Thoracic aorta (tissue), 2 donors: ENCODE measurements around the gene TBC1D10B. TPM values are rescaled to one million over a fixed set of nuclear protein-coding genes. Genes with fewer than 3 reads are reported as not detected.

Experiments
- ATAC-seq: fragments of 150-250 bp; one replicate; pipeline ENCODE4 v1.8.0; 2017; ENCODE audit warnings: low read depth; ENCODE audit not compliant: insufficient number of reproducible peaks, low FRiP score
- DNase-seq: peaks from one replicate; pipeline ENCODE4 v3.0.0-alpha.2; 2020; ENCODE audit warnings: low spot score
- H3K27ac ChIP-seq, 2 donors: fragments of 200-600 bp; sonication (generic); 1 replicate in 1 of 2; 2 replicates in 1 of 2; pipeline ENCODE4 v1.5.1; 2016; ENCODE audit warnings: mild to moderate bottlenecking in 2 of 2, moderate library complexity in 2 of 2
- H3K27me3 ChIP-seq: fragments of 200-600 bp; sonication (generic); replicated peaks from 2 replicates; pipeline ENCODE4 v1.6.0; 2016; ENCODE audit warnings: mild to moderate bottlenecking; ENCODE audit not compliant: insufficient read depth
- H3K36me3 ChIP-seq: fragments of 200-600 bp; sonication (generic); one replicate; pipeline ENCODE4 v1.5.1; 2016
- H3K4me1 ChIP-seq, 2 donors: fragments of 200-600 bp; sonication (generic); 1 replicate in 1 of 2; 2 replicates in 1 of 2; pipeline versions ENCODE4 v1.5.1 to v1.6.0; 2016; ENCODE audit warnings: low read depth in 2 of 2, mild to moderate bottlenecking in 1 of 2; ENCODE audit not compliant: control insufficient read depth in 1 of 2
- H3K4me3 ChIP-seq: fragments of 200-600 bp; sonication (generic); 2 replicates; pipeline ENCODE4 v1.5.1; 2016; ENCODE audit warnings: mild to moderate bottlenecking
- H3K9me3 ChIP-seq: fragments of 200-600 bp; sonication (generic); 2 replicates; pipeline ENCODE4 v1.5.1; 2016
- total RNA-seq, 2 donors: library from RNA; depleted of rRNA; stranded (reverse); fragments of >200 nt; gene quantifications; one replicate each; pipeline versions ENCODE4 v1.1.0 to v1.2.3, GENCODE V29; 2016
- TF ChIP-seq, protein P1 (sequence below): fragments of 200-600 bp; sonication (generic); IDR thresholded peaks from one replicate; pipeline ENCODE4 v1.5.1; 2019; ENCODE audit warnings: antibody characterized with exemption

The TBC1D10B gene, protein sequence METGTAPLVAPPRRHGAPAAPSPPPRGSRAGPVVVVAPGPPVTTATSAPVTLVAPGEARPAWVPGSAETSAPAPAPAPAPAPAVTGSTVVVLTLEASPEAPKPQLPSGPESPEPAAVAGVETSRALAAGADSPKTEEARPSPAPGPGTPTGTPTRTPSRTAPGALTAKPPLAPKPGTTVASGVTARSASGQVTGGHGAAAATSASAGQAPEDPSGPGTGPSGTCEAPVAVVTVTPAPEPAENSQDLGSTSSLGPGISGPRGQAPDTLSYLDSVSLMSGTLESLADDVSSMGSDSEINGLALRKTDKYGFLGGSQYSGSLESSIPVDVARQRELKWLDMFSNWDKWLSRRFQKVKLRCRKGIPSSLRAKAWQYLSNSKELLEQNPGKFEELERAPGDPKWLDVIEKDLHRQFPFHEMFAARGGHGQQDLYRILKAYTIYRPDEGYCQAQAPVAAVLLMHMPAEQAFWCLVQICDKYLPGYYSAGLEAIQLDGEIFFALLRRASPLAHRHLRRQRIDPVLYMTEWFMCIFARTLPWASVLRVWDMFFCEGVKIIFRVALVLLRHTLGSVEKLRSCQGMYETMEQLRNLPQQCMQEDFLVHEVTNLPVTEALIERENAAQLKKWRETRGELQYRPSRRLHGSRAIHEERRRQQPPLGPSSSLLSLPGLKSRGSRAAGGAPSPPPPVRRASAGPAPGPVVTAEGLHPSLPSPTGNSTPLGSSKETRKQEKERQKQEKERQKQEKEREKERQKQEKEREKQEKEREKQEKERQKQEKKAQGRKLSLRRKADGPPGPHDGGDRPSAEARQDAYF
- total RNA-seq: 10 to 100 TPM; 34.5 TPM

DNA sequence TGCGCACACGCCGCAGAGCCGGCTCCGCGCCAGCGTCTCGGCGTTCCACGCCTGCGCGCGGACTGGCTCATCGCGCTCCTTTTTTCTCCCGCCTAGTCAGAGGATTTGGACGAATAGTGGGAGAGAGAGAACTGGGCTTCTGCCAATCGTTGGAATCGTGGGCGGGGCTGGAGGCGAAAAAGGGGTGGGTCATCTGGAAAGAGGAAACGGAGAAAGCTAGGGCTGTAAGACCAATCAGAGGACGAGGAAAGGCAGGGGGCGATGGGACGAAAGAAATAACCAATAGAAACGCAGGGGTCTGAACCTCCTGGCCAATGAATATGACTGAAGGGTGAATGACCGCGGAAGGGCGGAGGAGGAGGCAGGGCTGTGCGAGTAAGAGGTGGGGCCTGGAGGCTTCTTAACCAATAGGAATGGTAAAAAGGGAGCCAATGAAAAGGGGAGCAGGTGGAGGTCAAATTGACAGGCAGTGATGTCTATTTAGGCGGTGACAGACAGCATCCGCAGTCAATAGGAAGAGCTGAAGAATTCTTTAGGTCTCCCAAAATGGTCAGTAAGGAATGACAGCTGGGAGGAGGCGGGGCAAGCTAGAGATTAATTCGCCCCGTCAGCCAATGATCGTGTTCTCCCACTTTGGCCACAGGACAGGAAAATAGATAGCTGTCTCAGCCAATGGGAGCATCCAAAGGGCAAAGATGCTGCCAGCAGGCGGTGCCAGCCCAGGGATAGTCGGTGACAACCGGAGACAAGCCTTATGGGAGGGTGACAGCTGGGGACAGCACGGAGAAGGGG is at the start of gene TBC1D10B:
Gene TBC1D10B (minus strand): TSS at position 39 of the 792 bp plus-strand sequence. CDS start 311 bp downstream, outside the sequence.
- H3K27me3 ChIP-seq: no peaks in the 10 kb centered on the region
- H3K27ac ChIP-seq: peak within 1 kb of the TSS; percentile 81 to 82
- H3K9me3 ChIP-seq: no peaks in the 10 kb centered on the region
- TF ChIP-seq, protein P1, sequence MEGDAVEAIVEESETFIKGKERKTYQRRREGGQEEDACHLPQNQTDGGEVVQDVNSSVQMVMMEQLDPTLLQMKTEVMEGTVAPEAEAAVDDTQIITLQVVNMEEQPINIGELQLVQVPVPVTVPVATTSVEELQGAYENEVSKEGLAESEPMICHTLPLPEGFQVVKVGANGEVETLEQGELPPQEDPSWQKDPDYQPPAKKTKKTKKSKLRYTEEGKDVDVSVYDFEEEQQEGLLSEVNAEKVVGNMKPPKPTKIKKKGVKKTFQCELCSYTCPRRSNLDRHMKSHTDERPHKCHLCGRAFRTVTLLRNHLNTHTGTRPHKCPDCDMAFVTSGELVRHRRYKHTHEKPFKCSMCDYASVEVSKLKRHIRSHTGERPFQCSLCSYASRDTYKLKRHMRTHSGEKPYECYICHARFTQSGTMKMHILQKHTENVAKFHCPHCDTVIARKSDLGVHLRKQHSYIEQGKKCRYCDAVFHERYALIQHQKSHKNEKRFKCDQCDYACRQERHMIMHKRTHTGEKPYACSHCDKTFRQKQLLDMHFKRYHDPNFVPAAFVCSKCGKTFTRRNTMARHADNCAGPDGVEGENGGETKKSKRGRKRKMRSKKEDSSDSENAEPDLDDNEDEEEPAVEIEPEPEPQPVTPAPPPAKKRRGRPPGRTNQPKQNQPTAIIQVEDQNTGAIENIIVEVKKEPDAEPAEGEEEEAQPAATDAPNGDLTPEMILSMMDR: no peak
- peaks cover 24 to 25% of the 10 kb centered on the region in 2 donors for H3K4me1 ChIP-seq
- peak; percentile 92 for ATAC-seq
- peak; percentile 97 for DNase-seq
- H3K4me3 ChIP-seq: peak within 1 kb of the TSS; percentile 93
- no peaks in the 10 kb centered on the region for H3K36me3 ChIP-seq

DNA sequence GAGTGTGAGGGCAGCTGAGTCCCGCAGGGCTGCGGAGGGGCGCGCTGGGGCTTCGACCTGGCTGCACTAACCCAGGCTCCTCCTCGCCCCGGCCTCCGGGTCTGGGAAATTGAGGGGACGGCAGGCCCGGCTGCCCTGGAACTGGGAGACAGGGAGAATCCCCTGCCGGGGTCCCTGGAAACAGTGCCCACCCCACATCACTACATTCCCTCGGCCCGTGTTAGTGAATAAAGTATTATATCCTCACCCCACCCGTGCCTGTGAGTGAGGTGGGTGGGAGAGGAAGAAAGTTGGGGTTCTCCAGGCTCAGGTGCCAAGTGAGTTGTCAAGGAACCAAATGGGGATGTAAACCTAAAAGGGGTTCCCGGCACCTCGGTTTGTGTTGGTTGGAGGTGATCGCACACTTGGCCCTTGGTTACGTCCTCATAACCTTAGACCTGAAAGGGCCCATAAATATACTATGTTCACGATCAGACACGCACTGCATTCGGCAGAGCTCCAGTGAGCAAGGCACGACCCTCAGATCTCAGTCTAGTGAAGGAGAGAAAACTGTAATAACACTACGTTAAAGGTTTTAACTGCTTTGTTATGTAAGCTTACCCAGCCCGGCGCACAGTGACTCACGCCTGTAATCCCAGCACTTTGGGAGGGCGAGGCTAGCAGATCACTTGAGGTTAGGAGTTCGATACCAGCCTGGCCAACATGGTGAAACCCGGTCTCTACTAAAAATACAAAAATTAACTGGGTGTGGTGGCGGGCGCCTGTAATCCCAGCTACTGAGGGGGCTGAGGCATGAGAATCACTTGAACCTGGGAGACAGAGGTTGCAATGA is 48.3 kb upstream of the TBC1D10B start:
- peak overlapping the region; percentile 27 to 34 for H3K27ac ChIP-seq
- no peak for ATAC-seq

DNA sequence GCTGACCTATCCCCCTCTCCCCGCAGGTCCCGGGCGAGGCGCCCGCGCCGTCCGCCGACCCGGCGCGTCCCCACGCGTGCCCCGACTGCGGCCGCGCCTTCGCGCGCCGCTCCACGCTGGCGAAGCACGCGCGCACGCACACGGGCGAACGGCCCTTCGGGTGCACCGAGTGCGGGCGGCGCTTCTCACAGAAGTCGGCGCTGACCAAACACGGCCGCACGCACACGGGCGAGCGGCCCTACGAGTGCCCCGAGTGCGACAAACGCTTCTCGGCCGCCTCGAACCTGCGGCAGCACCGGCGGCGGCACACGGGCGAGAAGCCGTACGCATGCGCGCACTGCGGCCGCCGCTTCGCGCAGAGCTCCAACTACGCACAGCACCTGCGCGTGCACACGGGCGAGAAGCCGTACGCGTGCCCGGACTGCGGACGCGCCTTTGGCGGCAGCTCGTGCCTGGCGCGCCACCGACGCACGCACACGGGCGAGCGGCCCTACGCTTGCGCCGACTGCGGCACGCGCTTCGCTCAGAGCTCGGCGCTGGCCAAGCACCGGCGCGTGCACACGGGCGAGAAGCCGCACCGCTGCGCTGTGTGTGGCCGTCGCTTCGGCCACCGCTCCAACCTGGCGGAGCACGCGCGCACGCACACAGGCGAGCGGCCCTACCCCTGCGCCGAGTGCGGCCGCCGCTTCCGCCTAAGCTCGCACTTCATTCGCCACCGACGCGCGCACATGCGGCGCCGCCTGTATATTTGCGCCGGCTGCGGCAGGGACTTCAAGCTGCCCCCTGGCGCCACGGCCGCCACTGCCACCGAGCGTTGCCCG is 47.4 kb upstream of the TBC1D10B start:
- peaks cover 4 to 14% of the 10 kb centered on the region in 2 donors for H3K4me1 ChIP-seq
- peak overlapping the region; percentile 68 for H3K4me3 ChIP-seq
- ATAC-seq: no peak
- DNase-seq: peak; percentile 15
- no peaks in the 10 kb centered on the region for H3K27me3 ChIP-seq
- peaks cover 4% of the 10 kb centered on the region for H3K36me3 ChIP-seq
- H3K27ac ChIP-seq: peak overlapping the region; percentile 34 to 49
- no peaks in the 10 kb centered on the region for H3K9me3 ChIP-seq
- TF ChIP-seq, protein P1: peak; percentile 23

More for the DNA sequence above, 48.3 kb upstream of the TBC1D10B start:
- peak overlapping the region; percentile 68 for H3K4me3 ChIP-seq
- TF ChIP-seq, protein P1: no peak
- no peaks in the 10 kb centered on the region for H3K9me3 ChIP-seq
- no peaks in the 10 kb centered on the region for H3K27me3 ChIP-seq
- H3K36me3 ChIP-seq: peaks cover 4% of the 10 kb centered on the region
- peaks cover 4 to 14% of the 10 kb centered on the region in 2 donors for H3K4me1 ChIP-seq
- no peak for DNase-seq
